ENCODE data around the gene CCL3.

CCL3 gene

DNA sequence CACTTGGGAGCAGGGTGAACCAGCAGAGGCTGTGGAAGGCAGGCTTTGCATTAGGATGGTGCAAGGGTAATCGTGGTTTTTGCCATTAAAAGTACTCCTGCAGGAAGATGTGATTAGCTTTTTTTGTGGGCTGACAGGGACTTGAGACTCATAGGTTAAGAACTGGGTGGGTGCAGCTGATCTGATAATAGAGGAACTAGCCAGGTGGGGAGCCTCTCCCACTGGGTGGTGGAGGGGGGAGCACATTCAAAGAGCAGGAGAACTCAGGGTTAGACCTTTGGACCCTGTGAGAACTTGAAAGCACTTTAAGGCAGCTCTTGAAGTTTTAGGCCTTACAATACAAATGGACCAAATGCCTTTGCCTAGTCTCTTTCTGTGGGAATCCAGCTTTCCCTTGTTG, 46.1 kb upstream of the CCL3 start:
- TF ChIP-seq ZNF70 (CRISPR knock-in tag; IDR thresholded peaks at IDR 0.05): no peak
- no peak for ATAC-seq

DNA sequence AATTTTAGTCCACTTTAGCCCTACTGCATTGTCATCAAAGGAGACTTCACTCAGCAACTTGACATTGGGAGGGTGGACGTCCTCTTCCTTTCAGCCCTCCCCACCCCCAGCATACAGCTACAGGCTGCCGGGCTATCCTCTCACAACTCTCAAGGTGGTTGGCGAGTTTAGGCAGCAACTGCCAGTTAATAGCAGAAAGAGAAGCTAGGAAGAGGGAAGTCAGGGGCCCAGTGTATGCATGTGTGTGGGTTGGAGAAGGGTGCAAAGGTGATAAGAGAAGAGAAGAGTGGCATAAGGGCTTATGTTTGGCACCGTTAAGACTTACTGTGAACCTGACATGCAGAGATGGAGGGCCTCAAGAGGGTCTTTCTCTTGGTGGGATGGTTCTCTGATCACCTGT, 45.5 kb upstream of the CCL3 start:
- TF ChIP-seq, protein P1, sequence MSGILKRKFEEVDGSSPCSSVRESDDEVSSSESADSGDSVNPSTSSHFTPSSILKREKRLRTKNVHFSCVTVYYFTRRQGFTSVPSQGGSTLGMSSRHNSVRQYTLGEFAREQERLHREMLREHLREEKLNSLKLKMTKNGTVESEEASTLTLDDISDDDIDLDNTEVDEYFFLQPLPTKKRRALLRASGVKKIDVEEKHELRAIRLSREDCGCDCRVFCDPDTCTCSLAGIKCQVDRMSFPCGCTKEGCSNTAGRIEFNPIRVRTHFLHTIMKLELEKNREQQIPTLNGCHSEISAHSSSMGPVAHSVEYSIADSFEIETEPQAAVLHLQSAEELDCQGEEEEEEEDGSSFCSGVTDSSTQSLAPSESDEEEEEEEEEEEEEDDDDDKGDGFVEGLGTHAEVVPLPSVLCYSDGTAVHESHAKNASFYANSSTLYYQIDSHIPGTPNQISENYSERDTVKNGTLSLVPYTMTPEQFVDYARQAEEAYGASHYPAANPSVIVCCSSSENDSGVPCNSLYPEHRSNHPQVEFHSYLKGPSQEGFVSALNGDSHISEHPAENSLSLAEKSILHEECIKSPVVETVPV (CRISPR knock-in tag; IDR thresholded peaks at IDR 0.05): no peak
- TF ChIP-seq ZC3H10 (CRISPR knock-in tag; IDR thresholded peaks at IDR 0.05) (no peak), ZNF8 (CRISPR knock-in tag; IDR thresholded peaks at IDR 0.05) (no peak), OSR1 (CRISPR knock-in tag; IDR thresholded peaks at IDR 0.05) (no peak), TCF4 (CRISPR knock-in tag; IDR thresholded peaks at IDR 0.05; ENCODE audit: borderline replicate concordance) (no peak), ARNTL (CRISPR knock-in tag; IDR thresholded peaks at IDR 0.05; ENCODE audit: borderline replicate concordance, low read depth) (no peak), SNAI2 (CRISPR knock-in tag; IDR thresholded peaks at IDR 0.05) (no peak), ZNF565 (CRISPR knock-in tag; conservative IDR thresholded peaks at IDR 0.05; ENCODE audit: low read depth) (no peak), ZFP30 (CRISPR knock-in tag; IDR thresholded peaks at IDR 0.05) (no peak), PPARA (CRISPR knock-in tag; IDR thresholded peaks at IDR 0.05; ENCODE audit: borderline replicate concordance) (no peak), BACH2 (CRISPR knock-in tag; IDR thresholded peaks at IDR 0.05; ENCODE audit: borderline replicate concordance) (no peak), ISL1 (CRISPR knock-in tag; IDR thresholded peaks at IDR 0.05) (no peak), CSDC2 (CRISPR knock-in tag; IDR thresholded peaks at IDR 0.05) (no peak), RARB (CRISPR knock-in tag; IDR thresholded peaks at IDR 0.05) (no peak), ZFP3 (CRISPR knock-in tag; IDR thresholded peaks at IDR 0.05) (no peak), GLIS3 (CRISPR knock-in tag; IDR thresholded peaks at IDR 0.05) (no peak)
- TF ChIP-seq, protein P2, sequence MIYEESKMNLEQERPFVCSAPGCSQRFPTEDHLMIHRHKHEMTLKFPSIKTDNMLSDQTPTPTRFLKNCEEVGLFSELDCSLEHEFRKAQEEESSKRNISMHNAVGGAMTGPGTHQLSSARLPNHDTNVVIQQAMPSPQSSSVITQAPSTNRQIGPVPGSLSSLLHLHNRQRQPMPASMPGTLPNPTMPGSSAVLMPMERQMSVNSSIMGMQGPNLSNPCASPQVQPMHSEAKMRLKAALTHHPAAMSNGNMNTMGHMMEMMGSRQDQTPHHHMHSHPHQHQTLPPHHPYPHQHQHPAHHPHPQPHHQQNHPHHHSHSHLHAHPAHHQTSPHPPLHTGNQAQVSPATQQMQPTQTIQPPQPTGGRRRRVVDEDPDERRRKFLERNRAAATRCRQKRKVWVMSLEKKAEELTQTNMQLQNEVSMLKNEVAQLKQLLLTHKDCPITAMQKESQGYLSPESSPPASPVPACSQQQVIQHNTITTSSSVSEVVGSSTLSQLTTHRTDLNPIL (CRISPR knock-in tag; IDR thresholded peaks at IDR 0.05; ENCODE audit: low read depth): no peak
- TF ChIP-seq, protein P3, sequence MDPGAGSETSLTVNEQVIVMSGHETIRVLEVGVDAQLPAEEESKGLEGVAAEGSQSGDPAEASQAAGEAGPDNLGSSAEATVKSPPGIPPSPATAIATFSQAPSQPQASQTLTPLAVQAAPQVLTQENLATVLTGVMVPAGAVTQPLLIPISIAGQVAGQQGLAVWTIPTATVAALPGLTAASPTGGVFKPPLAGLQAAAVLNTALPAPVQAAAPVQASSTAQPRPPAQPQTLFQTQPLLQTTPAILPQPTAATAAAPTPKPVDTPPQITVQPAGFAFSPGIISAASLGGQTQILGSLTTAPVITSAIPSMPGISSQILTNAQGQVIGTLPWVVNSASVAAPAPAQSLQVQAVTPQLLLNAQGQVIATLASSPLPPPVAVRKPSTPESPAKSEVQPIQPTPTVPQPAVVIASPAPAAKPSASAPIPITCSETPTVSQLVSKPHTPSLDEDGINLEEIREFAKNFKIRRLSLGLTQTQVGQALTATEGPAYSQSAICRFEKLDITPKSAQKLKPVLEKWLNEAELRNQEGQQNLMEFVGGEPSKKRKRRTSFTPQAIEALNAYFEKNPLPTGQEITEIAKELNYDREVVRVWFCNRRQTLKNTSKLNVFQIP (CRISPR knock-in tag; IDR thresholded peaks at IDR 0.05; ENCODE audit: borderline replicate concordance, low read depth): no peak
- ATAC-seq: no peak

DNA sequence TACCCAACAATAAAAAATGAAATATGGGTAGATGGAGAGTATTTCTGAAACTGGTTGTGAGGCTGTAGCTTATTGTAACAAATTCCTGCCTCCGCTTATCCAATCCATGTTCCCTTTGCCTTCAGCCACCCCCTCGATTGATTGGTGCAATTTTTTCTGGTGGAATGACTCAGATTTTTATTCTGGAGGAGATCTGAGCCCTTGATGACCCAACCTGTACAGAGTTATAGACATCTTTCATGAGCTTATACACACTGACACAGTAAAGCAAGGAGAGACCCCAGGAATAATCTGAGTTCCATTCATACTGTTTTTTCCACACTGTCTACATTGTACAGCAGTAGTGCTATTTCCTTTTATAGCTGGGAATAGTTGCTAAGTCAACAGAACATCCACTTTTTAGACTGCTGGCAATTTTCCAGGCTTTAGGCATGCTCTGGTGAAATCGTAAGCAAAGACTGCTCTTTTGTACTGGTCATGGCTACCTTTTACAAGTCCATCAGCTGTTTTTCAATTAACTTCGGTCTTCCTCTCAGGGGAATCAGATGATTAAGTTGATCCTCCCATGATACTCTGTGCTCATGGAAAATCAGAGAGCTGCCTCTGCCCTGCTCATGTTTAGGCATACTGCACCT, 43.8 kb upstream of the CCL3 start:
- no peak for ATAC-seq
- TF ChIP-seq ZFP30 (CRISPR knock-in tag; IDR thresholded peaks at IDR 0.05) (no peak), PPARA (CRISPR knock-in tag; IDR thresholded peaks at IDR 0.05; ENCODE audit: borderline replicate concordance) (no peak), ZNF8 (CRISPR knock-in tag; IDR thresholded peaks at IDR 0.05) (no peak), TOX (CRISPR knock-in tag; IDR thresholded peaks at IDR 0.05; ENCODE audit: borderline replicate concordance) (no peak), RARB (CRISPR knock-in tag; IDR thresholded peaks at IDR 0.05) (no peak), ARNTL (CRISPR knock-in tag; IDR thresholded peaks at IDR 0.05; ENCODE audit: borderline replicate concordance, low read depth) (no peak), CSDC2 (CRISPR knock-in tag; IDR thresholded peaks at IDR 0.05) (no peak), BACH2 (CRISPR knock-in tag; IDR thresholded peaks at IDR 0.05; ENCODE audit: borderline replicate concordance) (no peak), ESRRG (CRISPR knock-in tag; IDR thresholded peaks at IDR 0.05) (no peak), SNAI2 (CRISPR knock-in tag; IDR thresholded peaks at IDR 0.05) (no peak), ISL1 (CRISPR knock-in tag; IDR thresholded peaks at IDR 0.05) (no peak), GLIS3 (CRISPR knock-in tag; IDR thresholded peaks at IDR 0.05) (no peak), TCF4 (CRISPR knock-in tag; IDR thresholded peaks at IDR 0.05; ENCODE audit: borderline replicate concordance) (no peak), ZNF70 (CRISPR knock-in tag; IDR thresholded peaks at IDR 0.05) (no peak), ZNF565 (CRISPR knock-in tag; conservative IDR thresholded peaks at IDR 0.05; ENCODE audit: low read depth) (no peak), ZC3H10 (CRISPR knock-in tag; IDR thresholded peaks at IDR 0.05) (no peak)
- TF ChIP-seq, protein P4, sequence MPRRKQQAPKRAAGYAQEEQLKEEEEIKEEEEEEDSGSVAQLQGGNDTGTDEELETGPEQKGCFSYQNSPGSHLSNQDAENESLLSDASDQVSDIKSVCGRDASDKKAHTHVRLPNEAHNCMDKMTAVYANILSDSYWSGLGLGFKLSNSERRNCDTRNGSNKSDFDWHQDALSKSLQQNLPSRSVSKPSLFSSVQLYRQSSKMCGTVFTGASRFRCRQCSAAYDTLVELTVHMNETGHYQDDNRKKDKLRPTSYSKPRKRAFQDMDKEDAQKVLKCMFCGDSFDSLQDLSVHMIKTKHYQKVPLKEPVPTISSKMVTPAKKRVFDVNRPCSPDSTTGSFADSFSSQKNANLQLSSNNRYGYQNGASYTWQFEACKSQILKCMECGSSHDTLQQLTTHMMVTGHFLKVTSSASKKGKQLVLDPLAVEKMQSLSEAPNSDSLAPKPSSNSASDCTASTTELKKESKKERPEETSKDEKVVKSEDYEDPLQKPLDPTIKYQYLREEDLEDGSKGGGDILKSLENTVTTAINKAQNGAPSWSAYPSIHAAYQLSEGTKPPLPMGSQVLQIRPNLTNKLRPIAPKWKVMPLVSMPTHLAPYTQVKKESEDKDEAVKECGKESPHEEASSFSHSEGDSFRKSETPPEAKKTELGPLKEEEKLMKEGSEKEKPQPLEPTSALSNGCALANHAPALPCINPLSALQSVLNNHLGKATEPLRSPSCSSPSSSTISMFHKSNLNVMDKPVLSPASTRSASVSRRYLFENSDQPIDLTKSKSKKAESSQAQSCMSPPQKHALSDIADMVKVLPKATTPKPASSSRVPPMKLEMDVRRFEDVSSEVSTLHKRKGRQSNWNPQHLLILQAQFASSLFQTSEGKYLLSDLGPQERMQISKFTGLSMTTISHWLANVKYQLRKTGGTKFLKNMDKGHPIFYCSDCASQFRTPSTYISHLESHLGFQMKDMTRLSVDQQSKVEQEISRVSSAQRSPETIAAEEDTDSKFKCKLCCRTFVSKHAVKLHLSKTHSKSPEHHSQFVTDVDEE (CRISPR knock-in tag; IDR thresholded peaks at IDR 0.05): no peak
- TF ChIP-seq, protein P2 (CRISPR knock-in tag; IDR thresholded peaks at IDR 0.05; ENCODE audit: low read depth): no peak
